HG03571 (cell line): ENCODE measurements around the gene CCDC86.

Source experiments
- ATAC-seq: cut with Tn5 transposase; IDR thresholded peaks from one replicate; pipeline ENCODE4 v1.9.1; 2021; ENCODE audit not compliant: unreplicated experiment

The CCDC86 gene

DNA sequence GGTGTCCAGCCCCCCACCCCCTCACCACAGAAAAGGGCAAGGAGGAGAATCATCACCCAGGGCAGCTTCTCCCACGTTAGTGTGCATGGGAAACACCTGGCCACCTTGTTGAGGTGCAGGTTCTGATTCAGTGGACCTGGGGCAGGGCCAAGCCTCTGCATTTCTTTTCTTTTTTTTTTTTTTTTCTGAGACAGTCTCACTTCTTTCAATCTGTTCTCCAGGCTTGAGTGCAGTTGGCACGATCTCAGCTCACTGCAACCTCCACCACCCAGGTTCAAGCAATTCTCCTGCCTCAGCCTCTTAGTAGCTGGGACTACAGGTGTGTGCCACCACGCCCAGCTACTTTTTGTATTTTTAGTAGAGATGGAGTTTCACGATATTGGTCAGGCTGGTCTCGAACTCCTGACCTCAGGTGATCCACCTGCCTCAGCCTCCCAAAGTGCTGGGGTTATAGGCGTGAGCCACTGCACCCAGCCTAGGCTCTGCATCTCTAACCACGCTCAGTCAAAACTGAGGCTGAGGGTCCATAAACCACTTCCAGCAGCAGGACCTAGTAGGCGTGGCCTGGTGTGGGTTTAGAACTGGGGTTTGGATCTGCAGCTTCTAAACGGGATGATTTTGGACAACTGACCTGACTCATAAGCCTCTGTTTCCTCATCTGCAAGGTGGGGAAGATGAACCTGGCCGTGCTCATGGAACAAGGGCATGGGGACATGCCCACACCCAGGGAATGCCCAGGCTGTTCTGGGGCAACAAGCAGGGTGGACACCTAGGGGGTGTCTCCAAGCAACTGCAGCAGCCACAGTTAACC is 26.2 kb downstream of the CCDC86 start:
- ATAC-seq, result no peak

- ATAC-seq, result no peak
Observed at GRCh38 chr11:60868682-60869450, 27.0 kb downstream of the CCDC86 start.

DNA sequence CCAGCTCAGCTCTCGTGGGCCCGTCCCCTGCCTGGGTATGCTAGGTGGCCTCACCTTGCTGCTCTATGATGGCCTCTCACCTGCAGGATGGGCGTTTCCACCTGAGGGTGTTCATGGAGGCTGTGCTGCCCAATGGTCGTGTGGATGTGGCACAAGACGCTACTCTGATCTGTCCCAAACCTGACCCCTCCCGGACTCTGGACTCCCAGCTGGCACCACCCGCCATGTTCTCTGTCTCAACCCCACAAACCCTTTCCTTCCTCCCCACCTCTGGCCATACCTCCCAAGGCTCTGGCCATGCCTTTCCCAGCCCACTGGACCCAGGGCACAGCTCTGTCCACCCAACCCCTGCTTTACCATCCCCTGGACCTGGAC is 27.5 kb downstream of the CCDC86 start:
- ATAC-seq, result no peak

DNA sequence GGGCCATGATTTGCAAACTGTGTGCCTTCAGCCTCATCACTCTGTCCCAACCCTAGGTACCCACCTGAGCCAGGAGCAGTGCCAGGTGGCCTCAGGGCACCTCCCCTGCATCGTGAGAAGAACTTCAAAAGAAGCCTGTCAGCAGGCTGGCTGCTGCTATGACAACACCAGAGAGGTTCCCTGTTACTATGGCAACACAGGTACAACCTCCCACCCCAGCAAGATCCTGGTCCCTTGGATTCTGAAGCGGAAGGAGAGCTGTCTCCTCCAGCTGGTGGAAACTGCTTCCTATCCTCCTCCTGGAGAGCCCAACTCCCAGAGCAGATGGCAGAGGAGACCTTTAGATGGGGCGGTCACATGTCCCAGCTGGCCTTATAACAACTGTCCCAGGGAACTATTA is 28.4 kb downstream of the CCDC86 start:
- ATAC-seq, result no peak

GRCh38 chr11:60870733-60871377 is 28.9 kb downstream of the CCDC86 start:
- no peak for ATAC-seq

DNA sequence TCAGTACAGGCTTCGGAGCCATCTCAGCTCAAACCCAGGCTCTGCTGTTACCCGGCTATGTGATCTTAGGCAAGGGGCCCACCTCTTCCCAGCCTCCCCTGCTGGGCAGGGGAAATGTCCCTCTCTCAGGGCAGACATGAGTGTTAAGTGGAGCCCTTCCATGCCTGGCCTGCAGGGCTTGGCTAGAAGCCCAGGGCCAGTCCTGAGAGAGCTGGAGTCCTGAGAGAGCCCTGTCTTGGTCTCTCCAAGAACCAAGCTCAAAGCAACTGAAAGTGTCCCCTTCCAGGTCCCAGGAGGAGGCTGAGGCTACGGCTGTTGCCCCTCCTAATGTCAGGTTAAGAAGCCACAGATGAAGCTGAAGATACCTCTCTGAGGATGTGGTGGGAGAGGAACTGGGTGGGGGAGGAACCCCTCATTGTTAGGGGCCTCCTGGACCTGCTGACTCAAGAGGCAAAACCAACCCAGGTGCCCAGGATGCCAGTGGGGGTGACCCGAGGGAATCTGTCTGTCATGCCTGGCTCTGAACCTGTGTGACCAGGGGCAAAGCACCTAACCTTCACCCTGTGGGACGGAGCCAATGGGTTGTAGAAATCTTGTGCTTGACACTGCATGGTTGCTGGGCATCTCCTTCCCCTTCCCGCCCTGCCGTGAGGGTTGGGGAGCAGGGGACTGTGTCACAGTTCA is 29.6 kb downstream of the CCDC86 start:
- no peak for ATAC-seq

- ATAC-seq, result no peak
Observed at GRCh38 chr11:60872124-60872960, 30.4 kb downstream of the CCDC86 start.

DNA sequence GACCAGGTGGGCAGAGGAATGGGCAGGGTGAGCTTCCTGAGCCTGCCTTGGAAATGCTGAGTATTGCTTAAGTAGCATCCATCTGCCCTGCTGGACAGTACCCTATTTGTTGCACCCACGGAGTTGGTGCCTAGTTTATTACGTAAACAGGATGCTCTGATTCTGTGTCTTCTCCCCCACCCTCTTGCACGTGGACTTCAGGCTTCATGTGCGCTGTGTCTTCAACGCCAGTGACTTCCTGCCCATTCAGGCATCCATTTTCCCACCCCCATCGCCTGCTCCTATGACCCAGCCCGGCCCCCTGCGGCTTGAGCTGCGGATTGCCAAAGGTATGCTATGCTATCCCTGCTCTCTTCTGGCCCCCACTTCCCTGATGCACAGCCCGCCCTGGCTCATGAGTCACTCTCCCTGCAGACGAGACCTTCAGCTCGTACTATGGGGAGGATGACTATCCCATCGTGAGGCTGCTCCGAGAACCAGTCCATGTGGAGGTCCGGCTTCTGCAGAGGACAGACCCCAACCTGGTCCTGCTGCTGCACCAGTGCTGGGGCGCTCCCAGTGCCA is 31.1 kb downstream of the CCDC86 start:
- ATAC-seq, result no peak

DNA sequence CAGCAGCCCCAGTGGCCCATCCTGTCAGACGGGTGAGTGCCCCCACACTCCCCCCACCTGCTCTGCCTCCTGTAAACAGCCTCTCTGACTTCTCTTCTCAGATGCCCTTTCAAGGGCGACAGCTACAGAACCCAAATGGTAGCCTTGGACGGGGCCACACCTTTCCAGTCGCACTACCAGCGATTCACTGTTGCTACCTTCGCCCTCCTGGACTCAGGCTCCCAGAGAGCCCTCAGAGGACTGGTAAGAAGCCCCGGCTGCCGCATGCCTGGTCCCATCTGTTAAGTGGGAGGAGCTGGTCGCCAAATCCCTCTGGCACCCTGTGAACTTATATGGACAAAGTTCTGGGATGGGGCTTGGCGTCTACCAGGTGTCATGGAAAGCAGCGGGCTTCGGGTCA is 31.6 kb downstream of the CCDC86 start:
- no peak for ATAC-seq

DNA sequence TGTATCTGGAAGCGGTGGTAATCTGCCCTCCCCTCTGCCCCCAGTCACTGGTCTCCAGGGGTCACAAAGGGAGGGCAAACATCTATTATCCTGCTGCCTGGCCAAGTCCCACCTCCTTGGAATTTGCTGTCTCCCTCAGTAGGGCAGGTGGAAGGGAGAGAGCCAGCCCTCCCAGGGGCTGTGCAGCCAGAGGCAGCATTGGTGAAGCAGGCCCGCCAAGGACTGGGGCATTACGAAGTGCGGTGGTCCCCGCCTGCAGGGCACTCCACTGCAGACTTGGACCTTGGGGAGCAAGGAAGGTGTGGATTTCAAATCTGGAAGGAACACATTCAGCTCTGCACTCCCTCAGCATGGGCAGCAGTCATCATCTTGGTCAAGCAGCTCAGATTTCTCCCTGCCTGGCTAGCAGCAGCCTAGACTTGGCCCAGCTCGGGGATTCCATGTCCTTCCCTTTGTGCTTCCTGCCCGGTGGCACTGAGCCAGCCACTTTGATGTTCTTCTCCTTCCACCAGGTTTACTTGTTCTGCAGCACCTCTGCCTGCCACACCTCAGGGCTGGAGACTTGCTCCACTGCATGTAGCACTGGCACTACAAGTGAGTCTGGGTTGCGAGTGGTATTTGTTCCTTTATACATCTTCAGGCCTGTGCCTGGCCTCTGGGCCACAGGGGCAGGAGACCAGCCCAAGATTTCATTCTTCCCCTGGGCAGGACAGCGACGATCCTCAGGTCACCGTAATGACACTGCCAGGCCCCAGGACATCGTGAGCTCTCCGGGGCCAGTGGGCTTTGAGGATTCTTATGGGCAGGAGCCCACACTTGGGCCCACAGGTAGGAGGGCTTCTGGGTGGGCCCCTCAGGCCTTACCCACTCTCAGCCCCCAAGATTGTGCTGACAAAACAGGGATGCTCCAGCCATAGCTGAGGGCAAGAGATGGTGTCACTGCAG is 32.8 kb downstream of the CCDC86 start:
- ATAC-seq, result no peak

- no peak for ATAC-seq
Observed at GRCh38 chr11:60875366-60876167, 33.7 kb downstream of the CCDC86 start.

DNA sequence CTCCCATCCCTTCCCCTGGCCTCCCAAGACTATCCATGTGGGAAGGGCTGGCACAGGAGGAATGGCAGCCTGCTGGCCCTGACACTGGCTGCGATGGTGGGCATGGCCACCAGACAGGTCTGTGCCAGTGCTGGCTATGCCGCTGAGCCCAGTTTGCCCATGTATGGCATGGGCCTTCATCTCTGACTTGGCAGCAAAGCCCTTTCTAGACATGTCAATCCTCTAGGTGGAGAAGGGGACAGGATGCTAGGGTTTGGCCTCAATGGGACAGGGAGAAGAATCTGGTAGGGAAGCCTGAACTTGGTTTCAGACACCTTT is 34.2 kb downstream of the CCDC86 start:
- ATAC-seq, result no peak

- ATAC-seq, result no peak
Observed at GRCh38 chr11:60878245-60879101, 36.6 kb downstream of the CCDC86 start.

DNA sequence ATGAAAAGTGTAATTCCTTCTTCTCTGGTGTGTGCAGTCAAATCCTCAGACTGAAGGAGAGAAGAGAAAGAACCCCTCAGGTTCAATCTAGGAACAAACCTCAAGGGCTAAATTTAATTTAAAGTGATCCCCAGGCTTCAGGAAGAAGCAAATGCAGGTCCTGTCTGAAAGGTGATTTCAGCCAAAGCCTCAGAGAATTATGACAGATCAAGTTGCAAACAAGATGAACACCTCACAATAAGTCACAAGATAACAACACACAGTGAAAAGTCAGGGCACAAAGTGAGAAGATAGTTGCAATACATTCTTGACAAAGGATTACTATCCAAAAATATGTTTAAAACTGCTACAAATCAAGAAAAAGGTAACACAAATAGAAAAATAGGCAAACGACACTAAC is 37.2 kb downstream of the CCDC86 start:
- no peak for ATAC-seq

DNA sequence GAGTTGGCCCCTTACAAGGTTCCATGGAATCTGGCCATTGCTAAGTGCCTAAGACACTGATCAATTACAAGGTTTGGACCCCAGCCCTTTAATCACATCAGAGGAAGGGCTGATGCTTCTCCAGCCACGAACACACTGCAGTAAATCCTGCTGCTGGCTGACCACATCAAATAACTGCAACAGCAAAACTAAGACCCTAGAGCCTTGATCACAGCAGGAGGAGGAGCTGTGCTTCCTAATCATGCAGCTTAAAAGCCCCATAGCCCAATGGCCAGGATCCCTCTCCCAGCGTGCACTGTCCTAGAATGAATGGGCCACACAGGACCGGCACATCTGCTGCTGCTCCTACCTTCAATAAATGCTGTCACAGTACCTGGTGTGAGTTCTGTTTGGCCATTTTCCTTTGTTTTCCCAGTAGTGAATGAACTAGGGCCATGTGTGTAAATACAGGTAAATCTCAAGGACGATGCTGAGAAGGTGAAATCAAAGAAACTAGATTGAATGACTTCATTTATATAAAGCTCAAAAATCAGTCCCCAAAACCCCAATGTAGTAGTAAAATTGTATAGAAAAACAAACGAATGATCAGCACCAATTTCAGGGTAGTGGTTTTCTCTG is 38.2 kb downstream of the CCDC86 start:
- ATAC-seq, result no peak

DNA sequence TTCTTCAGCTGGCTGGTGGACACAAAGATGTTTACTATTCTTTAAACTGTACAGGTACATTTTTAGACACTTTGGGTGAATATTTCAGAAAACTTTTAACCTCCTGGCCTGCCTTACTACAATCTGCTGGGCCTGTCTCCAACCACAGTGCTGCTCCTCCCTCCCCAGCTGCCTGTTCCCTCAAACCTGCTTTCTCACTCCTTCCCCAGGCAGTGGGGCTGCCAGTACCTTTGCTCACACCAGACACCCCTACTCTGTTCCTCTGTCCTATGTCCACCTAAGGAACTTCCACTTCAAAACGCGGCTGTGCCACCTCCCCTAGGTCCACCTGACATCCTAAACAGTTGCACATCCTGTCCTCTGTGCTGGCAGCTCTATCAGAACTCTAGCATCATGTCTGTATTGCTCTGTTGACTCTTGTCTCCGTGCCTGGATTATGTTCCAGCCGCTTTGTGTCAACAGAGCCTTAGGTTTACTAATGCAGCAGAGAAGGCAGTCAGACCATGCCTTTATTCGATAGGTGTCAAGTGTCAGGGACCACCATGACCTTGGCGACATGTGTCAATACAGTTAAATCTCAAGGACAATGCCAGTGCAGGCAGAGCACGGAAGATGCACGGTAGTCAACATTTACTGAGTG is 38.9 kb downstream of the CCDC86 start:
- no peak for ATAC-seq

DNA sequence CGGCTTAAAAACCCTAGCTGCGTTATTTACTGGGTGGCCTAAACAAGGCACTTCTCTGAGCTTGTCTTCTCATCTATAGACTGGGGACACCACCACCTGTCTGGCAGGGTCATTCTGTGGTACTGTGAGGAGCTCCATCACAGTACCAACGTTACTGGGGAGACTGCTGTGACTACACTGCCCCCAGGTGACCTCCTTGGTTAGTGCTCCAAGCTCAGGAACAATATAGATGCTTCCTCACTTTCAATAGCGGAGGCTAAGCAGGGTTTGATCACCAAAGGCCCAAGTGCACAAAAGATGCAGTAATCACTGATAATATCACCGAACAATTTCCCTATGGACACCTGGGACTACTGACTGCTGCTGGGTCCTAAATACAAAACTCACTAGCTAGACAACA is 45.6 kb downstream of the CCDC86 start:
- ATAC-seq, result no peak
